GM12878 (cell line): ENCODE measurements around the gene DNTTIP2.
"Not testable (repeated sequence)": the region's sequence is repeated elsewhere in the genome, so short reads cannot be mapped to it uniquely, and the experiment has no call there.

Source experiments
- CHD1 ChIP-seq: IDR thresholded peaks from 2 replicates; pipeline ENCODE4 v1.6.1; 2012; ENCODE audit warnings: low read depth, low read length, improper control_type of control experiment
- CHD4 ChIP-seq: fragments of 200-600 bp; sonication (generic); IDR thresholded peaks from 2 replicates; pipeline ENCODE4 v1.6.1; 2016; ENCODE audit warnings: mild to moderate bottlenecking
- CTCF ChIP-seq, 3 experiments: IDR thresholded peaks in 2 of 3; conservative IDR thresholded peaks in 1 of 3; 2 replicates each; pipeline ENCODE4 v1.5.1; 2011; ENCODE audit warnings: low read depth in 3 of 3, low read length in 3 of 3, mild to moderate bottlenecking in 3 of 3, control low read depth in 2 of 3, moderate library complexity in 2 of 3, inconsistent platforms in 1 of 3, mixed read lengths in 1 of 3; ENCODE audit not compliant: control insufficient read depth in 2 of 3, insufficient read depth in 1 of 3; ENCODE audit errors: extremely low read depth in 1 of 3
- EGR1 ChIP-seq, 2 experiments: IDR thresholded peaks; 1 replicate in 1 of 2; 2 replicates in 1 of 2; pipeline ENCODE4 v1.6.1; 2011 to 2012; ENCODE audit warnings: low read depth in 2 of 2, low read length in 2 of 2, borderline replicate concordance in 1 of 2, mild to moderate bottlenecking in 1 of 2, moderate library complexity in 1 of 2
- EP300 ChIP-seq, 2 experiments: fragments of 150-350 bp in 1 of 2; IDR thresholded peaks; 2 replicates each; pipeline ENCODE4 v1.6.1; 2011 to 2012; ENCODE audit warnings: low read depth in 2 of 2, low read length in 2 of 2, borderline replicate concordance in 1 of 2, improper control_type of control experiment in 1 of 2, inconsistent platforms in 1 of 2; ENCODE audit not compliant: control insufficient read depth in 1 of 2
- HCFC1 ChIP-seq: fragments of 150-350 bp; IDR thresholded peaks from 2 replicates; pipeline ENCODE4 v1.6.1; 2014; ENCODE audit warnings: low read length
- KDM1A ChIP-seq: fragments of 200-600 bp; sonication (generic); IDR thresholded peaks from 2 replicates; pipeline ENCODE4 v1.6.1; 2016; ENCODE audit warnings: borderline replicate concordance
- MXI1 ChIP-seq: fragments of 150-350 bp; IDR thresholded peaks from 2 replicates; pipeline ENCODE4 v1.6.1; 2011; ENCODE audit warnings: low read depth, mild to moderate bottlenecking, inconsistent platforms, low read length, improper control_type of control experiment
- NFIC ChIP-seq: IDR thresholded peaks from 2 replicates; pipeline ENCODE4 v1.6.1; 2012; ENCODE audit warnings: low read depth, mild to moderate bottlenecking, inconsistent platforms, low read length, moderate library complexity
- POLR2A ChIP-seq: IDR thresholded peaks from 2 replicates; pipeline ENCODE4 v1.6.1; 2011; ENCODE audit warnings: low read depth, mild to moderate bottlenecking, low read length
- SUPT20H ChIP-seq: IDR thresholded peaks from 2 replicates; pipeline ENCODE4 v1.6.1; 2011; ENCODE audit warnings: low read depth, mild to moderate bottlenecking, low read length, moderate library complexity, borderline replicate concordance; ENCODE audit not compliant: control insufficient read depth
- TCF12 ChIP-seq: IDR thresholded peaks from 2 replicates; pipeline ENCODE4 v1.6.1; 2011; ENCODE audit warnings: low read depth, mild to moderate bottlenecking, low read length
- ZBTB33 ChIP-seq: fragments of 450-650 bp; IDR thresholded peaks from 2 replicates; pipeline ENCODE4 v1.6.1; 2017; ENCODE audit warnings: mild to moderate bottlenecking
- TF ChIP-seq, protein P1 (sequence below): fragments of 450-650 bp; formaldehyde crosslinking; IDR thresholded peaks from 2 replicates; pipeline ENCODE4 v1.5.0; 2022; ENCODE audit warnings: mild to moderate bottlenecking, missing genetic modification characterization

DNA sequence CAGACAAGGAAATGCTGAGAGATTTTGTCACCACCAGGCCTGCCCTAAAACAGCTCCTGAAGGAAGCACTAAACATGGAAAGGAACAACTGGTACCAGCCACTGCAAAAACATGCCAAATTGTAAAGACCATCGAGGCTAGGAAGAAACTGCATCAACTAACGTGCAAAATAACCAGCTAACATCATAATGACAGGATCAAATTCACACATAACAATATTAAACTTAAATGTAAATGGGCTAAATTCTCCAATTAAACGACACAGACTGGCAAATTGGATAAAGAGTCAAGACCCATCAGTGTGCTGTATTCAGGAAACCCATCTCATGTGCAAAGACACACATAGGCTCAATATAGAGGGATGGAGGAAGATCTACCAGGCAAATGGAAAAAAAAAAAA is 21.4 kb downstream of the DNTTIP2 start:
- TF ChIP-seq POLR2A; CHD4; CTCF (IDR thresholded peaks at IDR 0.05 in 2 of 3, conservative IDR thresholded peaks at IDR 0.05 in 1 of 3; ENCODE audit: control insufficient read depth in 2 of 3, extremely low read depth in 1 of 3, insufficient read depth in 1 of 3, low read depth in 3 of 3, low read length in 3 of 3); HCFC1; NFIC; SUPT20H; EP300 (IDR thresholded peaks at IDR 0.05; ENCODE audit: borderline replicate concordance in 1 of 2, control insufficient read depth in 1 of 2, low read depth in 2 of 2, low read length in 2 of 2); MXI1; KDM1A; ZBTB33; TCF12; CHD1; EGR1 (IDR thresholded peaks at IDR 0.05; ENCODE audit: borderline replicate concordance in 1 of 2, low read depth in 2 of 2, low read length in 2 of 2): not testable (repeated sequence)
- TF ChIP-seq, protein P1, sequence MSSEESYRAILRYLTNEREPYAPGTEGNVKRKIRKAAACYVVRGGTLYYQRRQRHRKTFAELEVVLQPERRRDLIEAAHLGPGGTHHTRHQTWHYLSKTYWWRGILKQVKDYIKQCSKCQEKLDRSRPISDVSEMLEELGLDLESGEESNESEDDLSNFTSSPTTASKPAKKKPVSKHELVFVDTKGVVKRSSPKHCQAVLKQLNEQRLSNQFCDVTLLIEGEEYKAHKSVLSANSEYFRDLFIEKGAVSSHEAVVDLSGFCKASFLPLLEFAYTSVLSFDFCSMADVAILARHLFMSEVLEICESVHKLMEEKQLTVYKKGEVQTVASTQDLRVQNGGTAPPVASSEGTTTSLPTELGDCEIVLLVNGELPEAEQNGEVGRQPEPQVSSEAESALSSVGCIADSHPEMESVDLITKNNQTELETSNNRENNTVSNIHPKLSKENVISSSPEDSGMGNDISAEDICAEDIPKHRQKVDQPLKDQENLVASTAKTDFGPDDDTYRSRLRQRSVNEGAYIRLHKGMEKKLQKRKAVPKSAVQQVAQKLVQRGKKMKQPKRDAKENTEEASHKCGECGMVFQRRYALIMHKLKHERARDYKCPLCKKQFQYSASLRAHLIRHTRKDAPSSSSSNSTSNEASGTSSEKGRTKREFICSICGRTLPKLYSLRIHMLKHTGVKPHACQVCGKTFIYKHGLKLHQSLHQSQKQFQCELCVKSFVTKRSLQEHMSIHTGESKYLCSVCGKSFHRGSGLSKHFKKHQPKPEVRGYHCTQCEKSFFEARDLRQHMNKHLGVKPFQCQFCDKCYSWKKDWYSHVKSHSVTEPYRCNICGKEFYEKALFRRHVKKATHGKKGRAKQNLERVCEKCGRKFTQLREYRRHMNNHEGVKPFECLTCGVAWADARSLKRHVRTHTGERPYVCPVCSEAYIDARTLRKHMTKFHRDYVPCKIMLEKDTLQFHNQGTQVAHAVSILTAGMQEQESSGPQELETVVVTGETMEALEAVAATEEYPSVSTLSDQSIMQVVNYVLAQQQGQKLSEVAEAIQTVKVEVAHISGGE, result not testable (repeated sequence)
